ENCODE data around the gene FAM184A. TPM values are rescaled to one million over a fixed set of nuclear protein-coding genes. Genes with fewer than 3 reads are reported as not detected.

The FAM184A gene
- total and polyA plus RNA-seq, 2 experiments from 2014 or later = 13.7 to 18.6 TPM

GRCh38 chr6:119025793-119026192, 52.7 kb downstream of the FAM184A start:
- Histone ChIP-seq H3K4me3 (no peak overlapping the region), H3F3A (replicated peaks; ENCODE audit: low read depth) (no peaks in the 10 kb centered on the region; the same call in 1 of the 2 replicates), H3K36me3 (ENCODE audit: insufficient read depth) (no peaks in the 10 kb centered on the region), H3K27ac (ENCODE audit: low read depth) (no peak overlapping the region), H3K4me1 (ENCODE audit: insufficient read depth) (peaks cover 54% of the 10 kb centered on the region), H3K4me2 (peak overlapping the region; percentile 44), H3K79me2 (replicated peaks; ENCODE audit: insufficient read depth) (no peaks in the 10 kb centered on the region), H4K20me1 (replicated peaks; ENCODE audit: insufficient read depth) (no peaks in the 10 kb centered on the region), H3K27me3 (ENCODE audit: insufficient read depth) (peaks cover 51% of the 10 kb centered on the region), H2AFZ (no peak overlapping the region), H3K9me2 (ENCODE audit: insufficient read depth) (no peaks in the 10 kb centered on the region)
- TF ChIP-seq CREB1 (CRISPR knock-in tag; IDR thresholded peaks at IDR 0.05; ENCODE audit: low read depth) (no peak), ZNF331 (CRISPR knock-in tag; IDR thresholded peaks at IDR 0.05; ENCODE audit: low read depth) (no peak), ETS1 (IDR thresholded peaks at IDR 0.05) (no peak), EZH2phosphoT487 (IDR thresholded peaks at IDR 0.05; ENCODE audit: unreplicated experiment) (no peak), POLR2AphosphoS5 (IDR thresholded peaks at IDR 0.05; ENCODE audit: low read depth) (no peak), CTCF (conservative IDR thresholded peaks at IDR 0.05; ENCODE audit: low read depth in 2 of 2) (no peak), JUNB (IDR thresholded peaks at IDR 0.05; ENCODE audit: unreplicated experiment) (no peak), EZH2 (IDR thresholded peaks at IDR 0.05; ENCODE audit: low read depth, unreplicated experiment) (no peak)
- Mint-ChIP-seq H3K4me1 (peaks cover 58% of the 10 kb centered on the region), H3K36me3 (ENCODE audit: low read depth) (peaks cover 3% of the 10 kb centered on the region; the same call in 1 of the 3 replicates), H3K27me3 (ENCODE audit: insufficient read depth, low read depth, poor library complexity) (peaks cover 6% of the 10 kb centered on the region), H3K4me3 (no peak overlapping the region), H3K9me3 (no peaks in the 10 kb centered on the region), H3K27ac (no peak overlapping the region)
- ATAC-seq = no peak
- no peak for DNase-seq (ENCODE audit: low spot score)

GRCh38 chr6:119024111-119024510, 54.4 kb downstream of the FAM184A start:
- no peak for TF ChIP-seq STAT1 (IDR thresholded peaks at IDR 0.05; ENCODE audit: unreplicated experiment)
- peak; percentile 73; the same call in 1 of the 2 replicates for TF ChIP-seq NANOG (IDR thresholded peaks at IDR 0.05; ENCODE audit: borderline replicate concordance)
- TF ChIP-seq ZNF114 (CRISPR knock-in tag; IDR thresholded peaks at IDR 0.05) = 0 out of 2 replicates have a peak, but pooled peaks have one; percentile 20
- no peak for TF ChIP-seq EZH2 (IDR thresholded peaks at IDR 0.05; ENCODE audit: low read depth, unreplicated experiment)
- TF ChIP-seq ZNF331 (CRISPR knock-in tag; IDR thresholded peaks at IDR 0.05; ENCODE audit: low read depth) = no peak
- peak; percentile 79 for TF ChIP-seq ZNF462 (CRISPR knock-in tag; IDR thresholded peaks at IDR 0.05)
- Mint-ChIP-seq H3K27me3 (ENCODE audit: insufficient read depth, low read depth, poor library complexity) (peaks cover 6% of the 10 kb centered on the region), H3K27ac (peak overlapping the region; percentile 2; the same call in 1 of the 2 replicates), H3K4me1 (peaks cover 55% of the 10 kb centered on the region), H3K9me3 (no peaks in the 10 kb centered on the region), H3K4me3 (peak overlapping the region; percentile 40), H3K36me3 (ENCODE audit: low read depth) (peaks cover 6% of the 10 kb centered on the region; the same call in 1 of the 3 replicates)
- no peak overlapping the region for H3K4me3 ChIP-seq
- H3K4me2 ChIP-seq = peak overlapping the region; percentile 44
- H3K27ac ChIP-seq (ENCODE audit: low read depth) = no peak overlapping the region
- DNase-seq (ENCODE audit: low spot score) (peak; percentile 70), ATAC-seq (peak; percentile 62)
- H2AFZ ChIP-seq = no peak overlapping the region
- no peaks in the 10 kb centered on the region for H3K9me2 ChIP-seq (ENCODE audit: insufficient read depth)
- H3K4me1 ChIP-seq (ENCODE audit: insufficient read depth) = peaks cover 54% of the 10 kb centered on the region
- H4K20me1 ChIP-seq (replicated peaks; ENCODE audit: insufficient read depth) = no peaks in the 10 kb centered on the region
- no peaks in the 10 kb centered on the region for H3K79me2 ChIP-seq (replicated peaks; ENCODE audit: insufficient read depth)
- no peaks in the 10 kb centered on the region; the same call in 1 of the 2 replicates for H3F3A ChIP-seq (replicated peaks; ENCODE audit: low read depth)
- H3K27me3 ChIP-seq (ENCODE audit: insufficient read depth) = peaks cover 34% of the 10 kb centered on the region
- H3K36me3 ChIP-seq (ENCODE audit: insufficient read depth) = no peaks in the 10 kb centered on the region

Data from GM23338 (cell line).